Measurements from ENCODE around the gene CYP11A1.

Gene CYP11A1

GRCh38 chr15:74317820-74318375 is 49.5 kb downstream of the CYP11A1 start:
- in situ Hi-C loops (cut with HindIII; ENCODE audit: low sequenced_read_pairs): no loop called here
- no peak for TF ChIP-seq CTCF (IDR thresholded peaks at IDR 0.05; ENCODE audit: low read depth, low read length)
- no peak overlapping the region for H3K4me3 ChIP-seq (ENCODE audit: low read depth, low read length)
- DNase-seq (ENCODE audit: low read depth, low spot score): peak; percentile 95

DNA sequence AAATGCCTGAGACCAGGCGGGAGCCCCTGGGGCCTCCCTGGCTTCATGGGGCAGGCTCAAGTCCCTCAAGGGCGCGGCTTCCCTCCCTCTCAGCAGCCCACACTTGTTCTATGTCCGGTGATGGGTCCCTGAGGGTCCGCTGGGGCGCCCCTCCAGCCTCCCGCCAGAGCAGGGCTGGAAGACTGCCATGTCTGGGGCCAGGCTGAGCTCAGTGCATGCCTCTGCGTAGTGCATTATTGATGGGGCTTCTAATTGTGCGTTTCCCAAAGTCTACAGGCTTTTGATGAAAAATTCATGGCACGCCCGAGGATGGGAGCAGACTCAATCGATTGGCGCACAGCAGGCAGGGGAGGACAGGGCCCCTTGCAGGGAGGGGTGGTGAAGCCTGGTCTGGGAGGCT is 51.3 kb downstream of the CYP11A1 start:
- TF ChIP-seq CTCF (IDR thresholded peaks at IDR 0.05; ENCODE audit: low read depth, low read length): no peak
- DNase-seq (ENCODE audit: low read depth, low spot score): no peak
- in situ Hi-C loops (cut with HindIII; ENCODE audit: low sequenced_read_pairs): no loop called here
- no peak overlapping the region for H3K4me3 ChIP-seq (ENCODE audit: low read depth, low read length)

DNA sequence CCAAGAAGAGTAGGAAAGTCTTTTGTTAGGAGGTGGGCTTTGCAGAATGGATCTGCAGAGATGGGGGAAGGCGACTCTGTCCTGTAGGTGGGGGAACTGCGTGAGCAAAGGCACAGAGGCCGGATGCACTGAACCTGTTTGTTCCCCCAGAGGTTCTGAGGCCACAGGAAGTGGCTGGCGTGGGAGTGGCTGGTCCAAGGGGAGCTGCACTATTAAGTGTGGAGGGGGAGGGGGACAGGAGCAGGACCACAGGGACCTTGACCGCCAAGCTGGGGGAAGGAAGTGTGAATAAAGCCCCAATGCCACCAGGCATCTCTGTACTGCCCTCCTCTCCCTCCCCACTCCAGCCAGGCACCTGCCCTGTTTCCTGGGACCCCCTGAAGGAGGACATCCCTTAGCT is 51.8 kb downstream of the CYP11A1 start:
- DNase-seq (ENCODE audit: low read depth, low spot score): no peak
- no peak for TF ChIP-seq CTCF (IDR thresholded peaks at IDR 0.05; ENCODE audit: low read depth, low read length)
- in situ Hi-C loops (cut with HindIII; ENCODE audit: low sequenced_read_pairs): no loop called here
- H3K4me3 ChIP-seq (ENCODE audit: low read depth, low read length): no peak overlapping the region

DNA sequence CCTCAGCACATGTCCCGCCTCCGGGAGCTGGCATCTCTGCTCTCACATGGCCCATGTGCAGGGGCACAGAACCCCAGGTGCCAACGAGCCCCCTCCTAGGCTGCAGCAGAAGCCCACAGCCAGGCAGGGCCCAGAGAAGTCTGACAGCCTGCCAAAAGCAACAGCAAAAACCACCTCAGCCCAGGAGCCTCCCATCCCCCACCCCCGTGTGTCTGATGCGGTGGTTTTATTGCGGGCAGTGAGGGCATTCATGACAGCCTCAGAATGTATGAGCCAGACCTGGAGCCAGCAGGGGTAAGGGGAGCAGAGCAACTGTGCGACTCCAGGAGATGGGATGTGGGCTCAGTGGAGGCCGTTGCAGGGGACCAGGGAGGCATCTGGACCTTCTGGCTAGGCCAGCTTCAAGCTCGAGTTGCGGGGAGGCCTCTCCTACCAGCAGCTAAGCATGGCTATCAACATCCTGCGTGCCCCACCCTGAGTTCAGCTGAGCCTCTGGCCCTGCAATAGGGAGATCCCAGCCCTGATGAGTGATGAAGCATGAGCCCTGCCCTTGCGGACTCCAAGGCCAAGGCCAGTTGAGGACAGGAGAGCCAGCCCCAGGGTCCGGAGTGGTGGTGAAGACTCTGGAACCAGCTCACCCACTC is 52.5 kb downstream of the CYP11A1 start:
- TF ChIP-seq CTCF (IDR thresholded peaks at IDR 0.05; ENCODE audit: low read depth, low read length): no peak
- H3K4me3 ChIP-seq (ENCODE audit: low read depth, low read length): no peak overlapping the region
- in situ Hi-C loops (cut with HindIII; ENCODE audit: low sequenced_read_pairs): no loop called here
- DNase-seq (ENCODE audit: low read depth, low spot score): peak; percentile 60

GRCh38 chr15:74313889-74314288 is 53.6 kb downstream of the CYP11A1 start:
- no peak overlapping the region for H3K4me3 ChIP-seq (ENCODE audit: low read depth, low read length)
- DNase-seq (ENCODE audit: low read depth, low spot score): no peak
- TF ChIP-seq CTCF (IDR thresholded peaks at IDR 0.05; ENCODE audit: low read depth, low read length): no peak
- in situ Hi-C loops (cut with HindIII; ENCODE audit: low sequenced_read_pairs): no loop called here

- TF ChIP-seq CTCF (IDR thresholded peaks at IDR 0.05; ENCODE audit: low read depth, low read length): no peak
- no peak for DNase-seq (ENCODE audit: low read depth, low spot score)
- in situ Hi-C loops (cut with HindIII; ENCODE audit: low sequenced_read_pairs): no loop called here
- H3K4me3 ChIP-seq (ENCODE audit: low read depth, low read length): no peak overlapping the region
Observed at GRCh38 chr15:74312445-74313007, 54.9 kb downstream of the CYP11A1 start.
